Measurements from ENCODE around the gene PRAME.

- TF ChIP-seq, protein P1, sequence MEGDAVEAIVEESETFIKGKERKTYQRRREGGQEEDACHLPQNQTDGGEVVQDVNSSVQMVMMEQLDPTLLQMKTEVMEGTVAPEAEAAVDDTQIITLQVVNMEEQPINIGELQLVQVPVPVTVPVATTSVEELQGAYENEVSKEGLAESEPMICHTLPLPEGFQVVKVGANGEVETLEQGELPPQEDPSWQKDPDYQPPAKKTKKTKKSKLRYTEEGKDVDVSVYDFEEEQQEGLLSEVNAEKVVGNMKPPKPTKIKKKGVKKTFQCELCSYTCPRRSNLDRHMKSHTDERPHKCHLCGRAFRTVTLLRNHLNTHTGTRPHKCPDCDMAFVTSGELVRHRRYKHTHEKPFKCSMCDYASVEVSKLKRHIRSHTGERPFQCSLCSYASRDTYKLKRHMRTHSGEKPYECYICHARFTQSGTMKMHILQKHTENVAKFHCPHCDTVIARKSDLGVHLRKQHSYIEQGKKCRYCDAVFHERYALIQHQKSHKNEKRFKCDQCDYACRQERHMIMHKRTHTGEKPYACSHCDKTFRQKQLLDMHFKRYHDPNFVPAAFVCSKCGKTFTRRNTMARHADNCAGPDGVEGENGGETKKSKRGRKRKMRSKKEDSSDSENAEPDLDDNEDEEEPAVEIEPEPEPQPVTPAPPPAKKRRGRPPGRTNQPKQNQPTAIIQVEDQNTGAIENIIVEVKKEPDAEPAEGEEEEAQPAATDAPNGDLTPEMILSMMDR (conservative IDR thresholded peaks at IDR 0.05 in 1 of 2, IDR thresholded peaks at IDR 0.05 in 1 of 2; ENCODE audit: low read depth in 1 of 2, low read length in 2 of 2), result no peak
- TF ChIP-seq EZH2 (IDR thresholded peaks at IDR 0.05; ENCODE audit: low read length, missing control alignments), result no peak
These were observed 32.7 kb downstream of the PRAME start for GRCh38 chr22:22526125-22526912.

Data from fibroblast of lung (primary cell).